D721Med (cell line): ENCODE data around the gene MSMB.

Source experiments
- DNase-seq: peaks from one replicate; pipeline ENCODE4 v3.0.0; 2011; ENCODE audit warnings: low spot score; ENCODE audit not compliant: insufficient read length
- FAIRE-seq: peaks from 2 replicates; lab custom pipeline; 2011; peaks lifted over from hg19 to GRCh38; lab: Jason Lieb, UNC
- TF ChIP-seq, protein P1 (sequence below): IDR thresholded peaks from 2 replicates; pipeline ENCODE4 v1.5.1; 2012; ENCODE audit warnings: mild to moderate bottlenecking, control low read depth; ENCODE audit not compliant: insufficient read depth; ENCODE audit errors: missing control alignments

Gene MSMB

DNA sequence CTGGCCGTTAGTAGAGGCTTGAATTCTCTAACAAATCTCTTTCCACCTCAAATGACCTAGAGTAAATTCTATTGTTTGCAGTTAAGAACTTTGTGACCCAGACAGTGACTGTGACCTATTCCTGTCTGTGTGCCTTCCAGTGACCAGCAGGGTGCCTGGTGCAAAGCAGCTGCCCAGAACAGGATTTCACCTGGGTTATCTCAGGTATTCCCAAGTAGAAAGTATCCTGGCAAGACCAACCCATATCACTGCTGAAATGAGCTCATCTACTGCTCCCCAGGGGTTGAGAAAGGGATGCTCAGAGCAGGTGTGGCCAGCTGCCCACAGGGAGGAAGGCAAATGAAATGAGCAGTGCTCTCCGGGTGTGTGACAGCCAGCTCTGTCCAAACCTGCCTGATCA lies 2.1 kb upstream of the MSMB start:
- FAIRE-seq, result no peak
- DNase-seq, result no peak
- TF ChIP-seq, protein P1, sequence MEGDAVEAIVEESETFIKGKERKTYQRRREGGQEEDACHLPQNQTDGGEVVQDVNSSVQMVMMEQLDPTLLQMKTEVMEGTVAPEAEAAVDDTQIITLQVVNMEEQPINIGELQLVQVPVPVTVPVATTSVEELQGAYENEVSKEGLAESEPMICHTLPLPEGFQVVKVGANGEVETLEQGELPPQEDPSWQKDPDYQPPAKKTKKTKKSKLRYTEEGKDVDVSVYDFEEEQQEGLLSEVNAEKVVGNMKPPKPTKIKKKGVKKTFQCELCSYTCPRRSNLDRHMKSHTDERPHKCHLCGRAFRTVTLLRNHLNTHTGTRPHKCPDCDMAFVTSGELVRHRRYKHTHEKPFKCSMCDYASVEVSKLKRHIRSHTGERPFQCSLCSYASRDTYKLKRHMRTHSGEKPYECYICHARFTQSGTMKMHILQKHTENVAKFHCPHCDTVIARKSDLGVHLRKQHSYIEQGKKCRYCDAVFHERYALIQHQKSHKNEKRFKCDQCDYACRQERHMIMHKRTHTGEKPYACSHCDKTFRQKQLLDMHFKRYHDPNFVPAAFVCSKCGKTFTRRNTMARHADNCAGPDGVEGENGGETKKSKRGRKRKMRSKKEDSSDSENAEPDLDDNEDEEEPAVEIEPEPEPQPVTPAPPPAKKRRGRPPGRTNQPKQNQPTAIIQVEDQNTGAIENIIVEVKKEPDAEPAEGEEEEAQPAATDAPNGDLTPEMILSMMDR, result no peak

DNA sequence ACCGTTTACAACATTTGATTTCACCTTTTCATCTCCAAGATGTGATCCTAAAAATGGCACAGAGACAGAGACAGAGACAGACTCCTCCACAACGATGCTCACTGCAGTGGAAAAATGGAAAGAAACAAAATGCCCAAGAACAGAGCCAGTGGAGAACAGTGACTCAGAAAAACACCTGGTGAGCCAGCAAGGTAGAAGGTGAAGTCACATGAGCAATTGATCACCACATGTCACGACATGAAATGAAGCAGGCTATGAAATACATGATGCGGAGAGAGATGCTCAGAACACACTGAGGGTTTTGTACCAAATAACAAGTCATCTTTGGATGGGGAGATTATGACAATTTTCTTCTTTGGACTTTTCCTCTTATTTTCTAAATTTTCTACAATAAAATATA lies 3.5 kb downstream of the MSMB start:
- FAIRE-seq (no peak), DNase-seq (no peak)
- TF ChIP-seq, protein P1, result no peak

DNA sequence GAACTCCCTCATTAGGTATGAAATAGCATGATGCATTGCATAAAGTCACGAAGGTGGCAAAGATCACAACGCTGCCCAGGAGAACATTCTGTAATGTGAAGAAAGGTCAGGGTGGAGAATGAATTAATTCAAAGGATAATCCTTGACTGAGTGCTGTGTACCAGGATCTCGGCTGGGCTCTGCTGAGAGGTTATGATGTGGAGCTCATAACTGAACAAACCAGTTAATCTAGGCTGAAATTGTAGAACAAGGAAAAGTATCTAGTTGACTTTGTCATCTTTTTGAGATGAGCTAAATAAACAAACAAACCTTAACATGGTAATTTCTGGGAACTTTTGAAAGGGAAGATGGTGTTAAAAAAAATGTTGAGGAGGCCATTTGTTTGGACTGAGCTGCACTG lies 6.1 kb downstream of the MSMB start:
- TF ChIP-seq, protein P1, result no peak
- DNase-seq (no peak), FAIRE-seq (no peak)

DNA sequence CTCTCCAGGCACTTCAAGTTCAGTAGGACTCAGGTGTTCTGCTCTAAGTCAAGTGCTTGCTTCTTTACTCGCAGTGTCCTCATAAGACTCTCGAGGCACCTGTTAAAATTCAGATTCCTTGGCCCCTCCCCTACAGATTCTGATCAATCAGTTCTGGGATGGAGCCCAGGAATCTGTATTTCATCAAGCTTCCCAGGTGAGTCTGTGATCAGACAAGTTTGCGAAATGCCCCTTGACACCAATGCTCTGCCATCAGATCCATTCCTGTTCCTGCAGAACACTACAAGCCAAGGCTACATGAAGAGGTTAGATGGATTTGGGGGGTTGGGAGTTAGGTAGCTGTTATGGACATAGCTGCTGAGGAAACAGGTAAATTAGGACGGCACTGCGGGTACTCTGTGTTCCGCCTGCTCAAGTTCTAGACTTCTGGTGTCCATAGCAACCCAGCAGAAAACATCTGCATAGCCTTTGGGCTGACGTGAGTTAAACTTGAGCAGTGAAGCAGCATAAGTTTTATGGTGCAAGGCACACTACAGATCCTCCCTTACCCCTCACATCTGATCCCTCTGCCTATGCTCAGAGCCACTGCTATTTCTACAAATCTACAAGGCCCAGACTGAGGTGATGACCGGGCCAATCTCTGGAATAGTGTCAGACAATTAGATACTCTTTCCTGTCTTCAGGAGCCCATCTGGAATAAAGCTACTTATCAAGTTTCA lies 8.8 kb downstream of the MSMB start:
- DNase-seq (no peak), FAIRE-seq (no peak)
- TF ChIP-seq, protein P1, result no peak

DNA sequence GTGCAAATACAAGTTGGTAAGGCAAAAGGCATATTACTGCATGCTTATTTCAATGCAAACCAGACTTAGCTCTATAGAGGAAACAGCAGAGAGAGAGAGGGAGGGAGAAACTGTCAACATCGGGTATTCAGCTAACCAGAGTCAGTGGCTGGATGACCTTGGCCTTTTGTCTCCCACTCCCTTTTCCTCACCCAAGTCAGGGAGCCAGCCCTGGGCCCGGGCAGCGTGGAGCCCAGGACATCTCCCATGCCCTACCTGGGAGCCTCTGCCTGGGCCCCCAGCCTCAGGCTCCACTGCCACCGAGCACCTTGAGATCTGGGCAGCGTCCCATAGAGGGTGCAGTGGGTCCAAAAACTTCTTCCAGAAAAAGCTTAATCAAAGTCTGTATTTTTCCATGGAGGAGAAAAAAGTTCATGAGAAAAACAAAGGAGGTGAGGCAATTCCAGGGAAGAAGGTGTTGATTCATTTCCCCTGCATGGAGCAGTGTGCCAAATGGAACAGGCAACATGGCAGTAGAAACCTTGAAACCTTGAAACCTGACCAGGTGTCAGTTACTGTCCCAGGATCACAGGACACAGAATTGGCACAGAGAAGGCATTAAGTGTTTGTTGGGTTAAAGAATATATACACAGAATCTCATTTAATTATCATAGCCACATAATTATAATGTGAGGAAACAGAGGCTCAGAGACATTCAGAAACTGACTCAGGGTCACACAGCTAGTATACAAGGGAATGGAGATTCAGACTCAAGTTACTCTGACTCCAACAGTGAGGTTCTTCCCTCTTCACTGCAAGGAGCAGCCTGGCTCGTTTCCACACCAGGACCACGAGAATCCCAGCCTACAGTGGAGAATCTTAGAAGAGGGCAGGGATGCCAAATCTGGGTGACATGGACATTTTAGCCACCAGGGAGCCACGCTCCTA lies 9.9 kb downstream of the MSMB start:
- FAIRE-seq (no peak), DNase-seq (no peak)
- TF ChIP-seq, protein P1, result no peak

DNA sequence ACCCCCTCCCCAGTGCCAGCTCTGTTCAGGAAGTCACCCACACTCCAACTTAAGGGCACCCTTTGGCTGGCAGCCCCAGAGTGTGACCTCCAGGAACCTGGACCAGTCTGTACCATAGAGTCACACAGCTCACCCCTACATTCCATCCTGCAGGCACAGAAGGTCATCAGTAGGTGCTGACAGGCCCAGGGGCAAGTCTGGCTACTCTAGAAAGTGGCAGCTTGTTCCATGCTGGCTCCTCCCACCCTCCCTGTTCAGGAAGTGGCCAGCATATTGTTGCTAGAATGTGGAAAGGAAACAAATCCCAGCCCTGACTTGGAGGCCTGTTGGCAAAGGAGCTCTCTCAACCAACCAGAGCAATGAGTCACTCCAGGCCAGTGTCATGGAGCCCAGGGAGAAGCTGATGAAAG lies 12.5 kb downstream of the MSMB start:
- DNase-seq (no peak), FAIRE-seq (no peak)
- TF ChIP-seq, protein P1, result no peak
